GM18520 (cell line): ENCODE measurements around the gene TSPAN16.

Source experiments
- ATAC-seq: cut with Tn5 transposase; IDR thresholded peaks from one replicate; pipeline ENCODE4 v1.9.1; 2021; ENCODE audit not compliant: unreplicated experiment

Gene TSPAN16

GRCh38 chr19:11267316-11268085, 28.5 kb upstream of the TSPAN16 start:
- ATAC-seq, result no peak

- ATAC-seq, result no peak
Observed at GRCh38 chr19:11268783-11269267, 27.1 kb upstream of the TSPAN16 start.

- ATAC-seq, result no peak
Observed at GRCh38 chr19:11269408-11269807, 26.6 kb upstream of the TSPAN16 start.

GRCh38 chr19:11273296-11273695, 22.7 kb upstream of the TSPAN16 start:
- no peak for ATAC-seq

GRCh38 chr19:11273989-11274388, 22.0 kb upstream of the TSPAN16 start:
- no peak for ATAC-seq

GRCh38 chr19:11274533-11275086, 21.4 kb upstream of the TSPAN16 start:
- no peak for ATAC-seq

GRCh38 chr19:11278670-11279069, 17.3 kb upstream of the TSPAN16 start:
- no peak for ATAC-seq

GRCh38 chr19:11279505-11280236, 16.3 kb upstream of the TSPAN16 start:
- no peak for ATAC-seq

GRCh38 chr19:11281356-11282049, 14.5 kb upstream of the TSPAN16 start:
- ATAC-seq, result no peak

GRCh38 chr19:11284515-11284914, 11.4 kb upstream of the TSPAN16 start:
- no peak for ATAC-seq

GRCh38 chr19:11286312-11286974, 9.5 kb upstream of the TSPAN16 start:
- no peak for ATAC-seq

- ATAC-seq, result no peak
Observed at GRCh38 chr19:11288349-11288748, 7.6 kb upstream of the TSPAN16 start.

- ATAC-seq, result no peak
Observed at GRCh38 chr19:11290256-11290655, 5.7 kb upstream of the TSPAN16 start.

- ATAC-seq, result no peak
Observed at GRCh38 chr19:11291415-11291814, 4.5 kb upstream of the TSPAN16 start.

GRCh38 chr19:11291991-11292390, 4.0 kb upstream of the TSPAN16 start:
- no peak for ATAC-seq

- no peak for ATAC-seq
Observed at GRCh38 chr19:11293433-11294389, 2.2 kb upstream of the TSPAN16 start.

- ATAC-seq, result no peak
Observed at GRCh38 chr19:11295180-11295579, 780 bp upstream of the TSPAN16 start.

GRCh38 chr19:11296264-11296663, 304 bp downstream of the TSPAN16 start:
- no peak for ATAC-seq

GRCh38 chr19:11299946-11300810, 4.2 kb downstream of the TSPAN16 start:
- no peak for ATAC-seq
